Mammary epithelial cell (primary cell): Measurements from ENCODE around the gene AGTPBP1.
A peak's percentile ranks its signal among the peaks of the same experiment; 100 is the strongest.

Experiments
- CTCF ChIP-seq, 2 donors: IDR thresholded peaks in 1 of 2; conservative IDR thresholded peaks in 1 of 2; 2 replicates each; pipeline ENCODE4 v1.5.1; 2011 to 2012; ENCODE audit warnings: inconsistent platforms in 2 of 2, low read length in 2 of 2, mild to moderate bottlenecking in 2 of 2, control low read depth in 1 of 2, low read depth in 1 of 2; ENCODE audit not compliant: insufficient read depth in 1 of 2; ENCODE audit errors: extremely low read depth in 1 of 2
- EZH2 ChIP-seq: IDR thresholded peaks from 2 replicates; pipeline ENCODE4 v1.6.1; 2012; ENCODE audit warnings: low read length, inconsistent platforms, borderline replicate concordance

GRCh38 chr9:85508616-85509015 is 233.1 kb downstream of the AGTPBP1 start:
- TF ChIP-seq CTCF (conservative IDR thresholded peaks at IDR 0.05 in 1 of 2, IDR thresholded peaks at IDR 0.05 in 1 of 2; ENCODE audit: extremely low read depth in 1 of 2, insufficient read depth in 1 of 2, low read depth in 1 of 2, low read length in 2 of 2), result peak; percentile 23 to 54
- TF ChIP-seq EZH2, result no peak
